SK-N-SH (cell line): ENCODE data around the gene PHACTR3. TPM values are rescaled to one million over a fixed set of nuclear protein-coding genes. Genes with fewer than 3 reads are reported as not detected.

Source experiments
- CTCF ChIA-PET: fragments of 300-600, 350-600 bp; formaldehyde crosslinking; extraction: SDS; loops from one replicate; lab custom pipeline; 2021; lab: Yijun Ruan, JAX
- POLR2A ChIA-PET: fragments of 350-600 bp; sonication (Branson Sonifier 250); formaldehyde crosslinking; extraction: SDS; loops from one replicate; lab custom pipeline; 2020; ENCODE audit warnings: antibody characterized with exemption, inconsistent platforms; lab: Yijun Ruan, JAX
- DNase-seq: peaks from one replicate; pipeline ENCODE4 v3.0.0; 2012
- H2AFZ ChIP-seq: fragments of 200-600 bp; sonication (generic); 2 replicates; pipeline ENCODE4 v1.8.1; 2016; ENCODE audit warnings: antibody characterized with exemption, mild to moderate bottlenecking, low read depth
- H3F3A ChIP-seq: fragments of 200-600 bp; sonication (generic); replicated peaks from 2 replicates; pipeline ENCODE3; 2016; ENCODE audit warnings: antibody characterized with exemption, mild to moderate bottlenecking; ENCODE audit not compliant: insufficient read depth
- H3K27ac ChIP-seq, 2 experiments: fragments of 200-500 bp in 1 of 2; fragments of 200-600 bp in 1 of 2; sonication (Bioruptor generic) in 1 of 2; sonication (generic), shearing (Covaris generic) in 1 of 2; 2 replicates each; pipeline versions ENCODE4 v1.5.1 to v1.6.1; 2014 to 2016; ENCODE audit warnings: low read depth in 2 of 2, inconsistent platforms in 1 of 2, low read length in 1 of 2, mild to moderate bottlenecking in 1 of 2, mixed read lengths in 1 of 2
- H3K27me3 ChIP-seq: fragments of 200-600 bp; sonication (generic), shearing (Covaris generic); 2 replicates; pipeline ENCODE4 v1.6.1; 2016; ENCODE audit warnings: mixed run types; ENCODE audit not compliant: insufficient read depth
- H3K36me3 ChIP-seq, 2 experiments: fragments of 200-500 bp in 1 of 2; fragments of 200-600 bp in 1 of 2; sonication (Bioruptor generic) in 1 of 2; sonication (generic) in 1 of 2; replicated peaks in 1 of 2; 2 replicates each; pipeline versions ENCODE3 to v1.5.1; 2014 to 2016; ENCODE audit warnings: low read length in 1 of 2, mild to moderate bottlenecking in 1 of 2; ENCODE audit not compliant: insufficient read depth in 2 of 2, control insufficient read depth in 1 of 2
- H3K4me1 ChIP-seq, 2 experiments: fragments of 200-500 bp in 1 of 2; fragments of 200-600 bp in 1 of 2; sonication (Bioruptor generic) in 1 of 2; sonication (generic), shearing (Covaris generic) in 1 of 2; 2 replicates each; pipeline versions ENCODE4 v1.5.1 to v1.6.1; 2014 to 2016; ENCODE audit warnings: low read depth in 1 of 2, low read length in 1 of 2, mixed run types in 1 of 2; ENCODE audit not compliant: insufficient read depth in 2 of 2, control insufficient read depth in 1 of 2
- H3K4me2 ChIP-seq: fragments of 200-600 bp; sonication (generic), shearing (Covaris generic); 2 replicates; pipeline ENCODE4 v1.6.1; 2017; ENCODE audit warnings: mixed run types
- H3K4me3 ChIP-seq, 2 experiments: fragments of 200-500 bp in 1 of 2; fragments of 200-600 bp in 1 of 2; sonication (Bioruptor generic) in 1 of 2; sonication (generic), shearing (Covaris generic) in 1 of 2; 2 replicates each; pipeline versions ENCODE4 v1.5.1 to v1.8.1; 2014 to 2016; ENCODE audit warnings: low read depth in 2 of 2, inconsistent platforms in 1 of 2, low read length in 1 of 2, mild to moderate bottlenecking in 1 of 2, mixed read lengths in 1 of 2, moderate library complexity in 1 of 2
- H3K79me2 ChIP-seq: fragments of 200-600 bp; sonication (generic); 2 replicates; pipeline ENCODE4 v1.8.1; 2017; ENCODE audit warnings: mild to moderate bottlenecking; ENCODE audit not compliant: insufficient read depth
- H3K9ac ChIP-seq: fragments of 200-600 bp; sonication (generic); 2 replicates; pipeline ENCODE4 v1.6.1; 2017; ENCODE audit warnings: mixed run types
- H3K9me2 ChIP-seq: fragments of 200-600 bp; sonication (generic); 2 replicates; pipeline ENCODE4 v1.6.1; 2017; ENCODE audit warnings: mixed run types
- H3K9me3 ChIP-seq: fragments of 200-600 bp; sonication (generic); 2 replicates; pipeline ENCODE4 v1.6.1; 2017; ENCODE audit warnings: mixed run types, mild to moderate bottlenecking, moderate library complexity
- H4K20me1 ChIP-seq: fragments of 200-600 bp; sonication (generic); 2 replicates; pipeline ENCODE4 v1.6.1; 2017; ENCODE audit warnings: mild to moderate bottlenecking, mixed run types; ENCODE audit not compliant: insufficient read depth
- EP300 ChIP-seq, 2 experiments: IDR thresholded peaks; 2 replicates each; pipeline versions ENCODE4 v1.4.0 to v1.6.1; 2012; ENCODE audit warnings: borderline replicate concordance in 1 of 2, low read depth in 1 of 2, low read length in 1 of 2
- EZH2phosphoT487 ChIP-seq: fragments of 200-600 bp; sonication (generic); IDR thresholded peaks from 2 replicates; pipeline ENCODE4 v1.6.1; 2017; ENCODE audit warnings: low read depth, mixed run types, mild to moderate bottlenecking, antibody characterized with exemption, moderate library complexity, borderline replicate concordance
- FOXJ3 ChIP-seq: sonication (generic); formaldehyde crosslinking; IDR thresholded peaks from 2 replicates; pipeline ENCODE4 v1.5.1; 2020; ENCODE audit warnings: mild to moderate bottlenecking, missing genetic modification reagents
- IRF3 ChIP-seq: fragments of 150-350 bp; IDR thresholded peaks from 2 replicates; pipeline ENCODE4 v1.6.1; 2016; ENCODE audit warnings: mild to moderate bottlenecking, low read depth, low read length
- JUND ChIP-seq: IDR thresholded peaks from 2 replicates; pipeline ENCODE4 v1.4.0; 2012
- MEF2A ChIP-seq: IDR thresholded peaks from 2 replicates; pipeline ENCODE4 v1.4.0; 2012; ENCODE audit warnings: low read depth, borderline replicate concordance
- POLR2AphosphoS5 ChIP-seq: IDR thresholded peaks from 2 replicates; pipeline ENCODE4 v1.6.1; 2012; ENCODE audit warnings: low read depth, low read length
- RXRA ChIP-seq: IDR thresholded peaks from 2 replicates; pipeline ENCODE4 v1.4.0; 2012; ENCODE audit warnings: low read depth, mild to moderate bottlenecking, borderline replicate concordance
- SIN3A ChIP-seq: IDR thresholded peaks from 2 replicates; pipeline ENCODE4 v1.6.1; 2012; ENCODE audit warnings: low read depth, mild to moderate bottlenecking, low read length, moderate library complexity, borderline replicate concordance
- TAF1 ChIP-seq: IDR thresholded peaks from 2 replicates; pipeline ENCODE4 v1.6.1; 2012; ENCODE audit warnings: low read depth, mild to moderate bottlenecking, low read length, moderate library complexity, borderline replicate concordance
- TEAD4 ChIP-seq: IDR thresholded peaks from 2 replicates; pipeline ENCODE4 v1.4.0; 2012; ENCODE audit warnings: mild to moderate bottlenecking, borderline replicate concordance; ENCODE audit not compliant: insufficient read depth
- ZBTB33 ChIP-seq: IDR thresholded peaks from 2 replicates; pipeline ENCODE4 v1.4.0; 2012; ENCODE audit warnings: low read depth, borderline replicate concordance
- WGBS: methylation state at CpG from one replicate; pipeline ENCODE4 v1.1.6; 2017; ENCODE audit warnings: low lambda C conversion rate; 5-methylcytosine and 5-hydroxymethylcytosine counted together
- polyA plus RNA-seq, 3 experiments: library from polyadenylated mRNA; depleted of rRNA; stranded (reverse); fragments of >200 nt; gene quantifications; 2 replicates each; pipeline ENCODE4 v1.2.3, GENCODE V29; 2012

PHACTR3 gene
- polyA plus RNA-seq, 1 of the 3 experiments (the other 2 are of a cell fraction): 0.10 TPM

GRCh38 chr20:59740621-59741020 is 136.3 kb downstream of the PHACTR3 start (continued):
- no peak for TF ChIP-seq RXRA
- no peak for TF ChIP-seq EP300 (IDR thresholded peaks at IDR 0.05; ENCODE audit: borderline replicate concordance in 1 of 2, low read depth in 1 of 2, low read length in 1 of 2)
- TF ChIP-seq MEF2A: no peak
- TF ChIP-seq, all 33 proteins: peak for 0

- H3K9me2 ChIP-seq: no peaks in the 10 kb centered on the region
- no peaks in the 10 kb centered on the region for H4K20me1 ChIP-seq
- no peaks in the 10 kb centered on the region for H3K9me3 ChIP-seq
- DNase-seq: no peak
- H3K27ac ChIP-seq: no peak overlapping the region
- H3K4me3 ChIP-seq: no peak overlapping the region
- H3K27me3 ChIP-seq: no peaks in the 10 kb centered on the region
- H3K4me1 ChIP-seq: no peaks in the 10 kb centered on the region
- H3K36me3 ChIP-seq: no peaks in the 10 kb centered on the region
- H3K79me2 ChIP-seq: no peaks in the 10 kb centered on the region
- CTCF ChIA-PET: interaction anchor here (1.0 to 1.4 kb wide), 2 partner anchors 9 to 180 kb away, joined by 3 to 4 read pairs; no protein-coding TSS in a partner anchor
- no peak overlapping the region for H2AFZ ChIP-seq
- POLR2A ChIA-PET: no interaction called here
- H3K4me2 ChIP-seq: no peak overlapping the region
- H3F3A ChIP-seq: no peaks in the 10 kb centered on the region
- TF ChIP-seq ZBTB33 (no peak), FOXJ3 (no peak), EZH2phosphoT487 (no peak), IRF3 (no peak), SIN3A (no peak), POLR2AphosphoS5 (no peak), TEAD4 (no peak), JUND (no peak), TAF1 (no peak), RXRA (no peak)
- 43% methylated on average over 7 of the region's 12 CpGs for WGBS
- H3K9ac ChIP-seq: no peak overlapping the region
Measured at GRCh38 chr20:59741073-59741472, 136.7 kb downstream of the PHACTR3 start.
